Kidney (tissue), 14 donors: ENCODE results near the gene TMEM108. TPM values are rescaled to one million over a fixed set of nuclear protein-coding genes. Genes with fewer than 3 reads are reported as not detected.

Experiments used
- DNase-seq, 5 donors: peaks; one replicate each; pipeline ENCODE4 v3.0.0-alpha.2; 2013 to 2020
- FAIRE-seq: peaks from 2 replicates; lab custom pipeline; 2012; peaks lifted over from hg19 to GRCh38; lab: Jason Lieb, UNC
- H3K27ac ChIP-seq, 2 donors: one replicate each; pipeline ENCODE4 v1.7.0; 2013; ENCODE audit warnings: low read depth in 2 of 2, low read length in 2 of 2, inconsistent platforms in 1 of 2
- H3K27me3 ChIP-seq: one replicate; pipeline ENCODE4 v1.7.1; 2013; ENCODE audit warnings: low read length, inconsistent platforms; ENCODE audit not compliant: control insufficient read depth, insufficient read depth
- H3K36me3 ChIP-seq, 3 donors: one replicate each; pipeline versions ENCODE4 v1.7.0 to v1.7.1; 2013; ENCODE audit warnings: low read length in 3 of 3, control low read depth in 1 of 3, inconsistent platforms in 1 of 3; ENCODE audit not compliant: insufficient read depth in 3 of 3, control insufficient read depth in 2 of 3
- H3K4me1 ChIP-seq, 3 donors: one replicate each; pipeline versions ENCODE4 v1.7.0 to v1.7.1; 2013; ENCODE audit warnings: low read length in 3 of 3, inconsistent platforms in 1 of 3, low read depth in 1 of 3; ENCODE audit not compliant: control insufficient read depth in 2 of 3, insufficient read depth in 2 of 3
- H3K4me3 ChIP-seq, 3 donors: one replicate each; pipeline versions ENCODE4 v1.7.0 to v1.8.1; 2013; ENCODE audit warnings: low read length in 3 of 3, control low read depth in 1 of 3, inconsistent platforms in 1 of 3
- H3K9ac ChIP-seq, 3 donors: one replicate each; pipeline versions ENCODE4 v1.7.0 to v1.7.1; 2013; ENCODE audit warnings: low read length in 3 of 3, control low read depth in 1 of 3, inconsistent platforms in 1 of 3
- H3K9me3 ChIP-seq, 3 donors: one replicate each; pipeline versions ENCODE4 v1.7.0 to v1.7.1; 2013; ENCODE audit warnings: low read length in 3 of 3, control low read depth in 1 of 3, inconsistent platforms in 1 of 3; ENCODE audit not compliant: control insufficient read depth in 2 of 3, insufficient read depth in 1 of 3
- CTCF ChIP-seq: IDR thresholded peaks from 3 replicates; pipeline ENCODE4 v1.5.1; 2012; ENCODE audit warnings: mild to moderate bottlenecking, moderate library complexity, borderline replicate concordance; ENCODE audit not compliant: insufficient read depth; ENCODE audit errors: extremely low read depth
- intact Hi-C: fragments of 100-400 bp; cut with DNase I; formaldehyde crosslinking; loops from one replicate; pipeline ENCODE4 v1.11.1; 2022
- polyA plus RNA-seq: library from polyadenylated mRNA; stranded (reverse); fragments of 350-450 nt; fragmentation: Illumina TruSeq; extraction: RNeasy Lipid Tissue Mini Kit (QIAGEN cat#74804); gene quantifications from one replicate; pipeline ENCODE4 v1.2.3, GENCODE V29; 2014; ENCODE audit warnings: low read depth, low replicate concordance; ENCODE audit not compliant: insufficient read depth
- total RNA-seq: library from RNA; stranded (reverse); fragmentation: NEBNext Ultra II Directional; extraction: Animal tissue kit (Norgen Biotek cat#: 25700); gene quantifications from one replicate; pipeline ENCODE4 v1.2.1, GENCODE V29; 2021
- donor health status: control.
- donor health status: control.
- donor health status: control.
- donor health status: control.
- donor health status: control.
- donor health status: DM: yes; HTN: yes; CAD: no.
- donor health status: Normal renal cell carcinoma (clear cell type).

The TMEM108 gene
- total and polyA plus RNA-seq, 2 donors from 2014 or later: 0.91 to 1.5 TPM

DNA sequence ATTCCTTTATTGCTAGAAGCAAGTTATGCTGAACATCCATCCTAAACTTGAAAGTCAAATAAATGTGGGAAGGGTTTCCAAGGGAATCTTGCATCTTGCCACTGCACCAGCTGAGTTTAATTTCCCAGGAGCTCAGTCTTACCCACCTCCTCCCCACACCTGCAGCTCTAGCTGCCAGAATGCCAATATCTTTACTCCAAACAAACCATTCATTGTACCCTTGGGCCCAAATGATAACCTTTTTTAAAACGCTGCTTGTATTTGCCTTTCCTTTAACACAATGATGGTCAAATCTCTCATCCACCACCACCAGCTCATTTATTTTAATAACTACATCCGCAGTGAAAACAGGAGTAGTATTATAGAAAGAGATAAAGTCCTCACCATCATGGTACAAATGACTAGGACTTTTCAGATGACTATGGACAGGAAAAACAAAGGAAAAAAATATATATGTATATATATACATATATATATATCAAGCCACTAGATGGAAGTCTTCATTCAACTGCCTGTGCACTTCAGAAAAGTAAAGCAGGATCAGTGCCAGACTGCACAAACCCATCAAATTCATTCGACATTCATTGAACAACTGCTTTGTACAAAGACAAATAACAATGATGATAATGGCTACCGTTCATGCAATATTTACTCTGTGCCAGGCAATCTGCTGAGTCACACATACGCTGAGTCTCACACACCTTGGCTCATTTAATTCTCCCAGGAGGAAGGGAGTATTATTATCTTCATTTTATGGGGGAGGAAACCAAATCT is 405.6 kb downstream of the TMEM108 start:
- Histone ChIP-seq H3K4me1 (peaks cover 0 to 5% (median under 1%) of the 10 kb centered on the region in 3 donors), H3K36me3 (no peaks in the 10 kb centered on the region), H3K27ac (no peak overlapping the region), H3K9me3 (no peaks in the 10 kb centered on the region), H3K9ac (no peak overlapping the region), H3K4me3 (no peak overlapping the region), H3K27me3 (no peaks in the 10 kb centered on the region)
- intact Hi-C loops: no loop called here
- TF ChIP-seq CTCF: no peak
- DNase-seq (peak in 1 of 5 donors; percentile 10), FAIRE-seq (no peak)

GRCh38 chr3:133444423-133444774 is 406.2 kb downstream of the TMEM108 start:
- no peak for TF ChIP-seq CTCF
- Histone ChIP-seq H3K36me3 (no peaks in the 10 kb centered on the region), H3K9ac (no peak overlapping the region), H3K27ac (no peak overlapping the region), H3K4me1 (peaks cover 0 to 7% (median 4%) of the 10 kb centered on the region in 3 donors), H3K4me3 (no peak overlapping the region), H3K27me3 (no peaks in the 10 kb centered on the region), H3K9me3 (no peaks in the 10 kb centered on the region)
- intact Hi-C loops: no loop called here
- no peak for DNase-seq
- FAIRE-seq: no peak

- Histone ChIP-seq H3K4me1 (peaks cover 0 to 7% (median 4%) of the 10 kb centered on the region in 3 donors), H3K9ac (no peak overlapping the region), H3K9me3 (no peaks in the 10 kb centered on the region), H3K27ac (no peak overlapping the region), H3K36me3 (no peaks in the 10 kb centered on the region), H3K27me3 (no peaks in the 10 kb centered on the region), H3K4me3 (no peak overlapping the region)
- FAIRE-seq (no peak), DNase-seq (no peak)
- intact Hi-C loops: no loop called here
- no peak for TF ChIP-seq CTCF
Measured at GRCh38 chr3:133445108-133445507, 406.9 kb downstream of the TMEM108 start.
